Gastroesophageal sphincter (tissue), 3 donors: Measurements from ENCODE around the gene ACSS1.
A peak's percentile ranks its signal among the peaks of the same experiment; 100 is the strongest.

Source experiments
- EP300 ChIP-seq: sonication (generic); formaldehyde crosslinking; IDR thresholded peaks from one replicate; pipeline ENCODE4 v1.6.1; 2017; ENCODE audit warnings: antibody characterized with exemption, mild to moderate bottlenecking
- TF ChIP-seq, protein P1 (sequence below), 4 experiments: fragments of 200-600 bp in 2 of 4; fragments of 450-650 bp in 2 of 4; sonication (generic) in 1 of 4; IDR thresholded peaks; one replicate each; pipeline ENCODE4 v1.5.1; 2017 to 2019; ENCODE audit warnings: antibody characterized with exemption in 4 of 4, mild to moderate bottlenecking in 2 of 4, moderate library complexity in 2 of 4

DNA sequence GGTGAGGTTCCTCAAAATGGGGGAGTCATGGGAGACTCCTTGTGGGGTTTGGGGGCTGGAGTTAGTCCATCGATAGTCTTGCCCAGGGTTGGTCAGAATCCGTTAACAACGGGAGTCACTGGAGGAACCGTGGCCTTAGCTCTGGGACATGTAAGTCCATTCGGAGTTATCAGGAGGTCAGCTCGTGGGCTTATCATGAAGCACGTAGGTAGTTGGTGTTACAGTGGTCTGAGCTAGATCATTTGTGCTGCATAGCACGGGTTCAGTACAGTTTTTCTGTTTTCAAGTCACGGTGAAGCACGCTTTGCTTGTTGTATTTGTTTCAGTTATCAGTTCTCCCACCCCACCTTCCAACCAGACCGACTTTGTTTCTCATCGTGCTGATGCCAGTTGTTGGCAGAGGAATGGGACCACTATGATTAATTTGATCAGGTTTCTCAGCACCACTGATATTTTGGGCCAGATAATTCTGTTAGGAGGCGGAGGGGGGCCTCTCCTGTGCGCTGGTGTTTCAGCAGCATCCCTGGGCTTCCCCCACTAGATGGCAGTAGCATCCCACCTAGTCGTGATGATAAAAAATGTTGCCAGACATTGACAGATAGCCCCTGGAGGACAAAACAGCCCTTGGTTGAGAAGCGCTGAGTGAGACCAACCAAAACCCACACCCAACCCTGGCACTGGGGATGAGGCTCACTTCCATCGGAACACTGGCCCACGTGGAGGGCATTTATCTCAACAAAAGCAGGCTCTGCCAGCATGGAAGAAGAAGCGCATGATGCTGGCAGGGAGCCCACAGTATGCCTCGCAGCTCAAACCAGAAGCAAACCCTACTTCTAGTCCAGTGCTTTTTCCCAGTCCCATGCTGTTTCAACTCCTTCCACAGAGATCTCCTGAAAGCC, 63.2 kb downstream of the ACSS1 start:
- no peak for TF ChIP-seq EP300
- TF ChIP-seq, protein P1, sequence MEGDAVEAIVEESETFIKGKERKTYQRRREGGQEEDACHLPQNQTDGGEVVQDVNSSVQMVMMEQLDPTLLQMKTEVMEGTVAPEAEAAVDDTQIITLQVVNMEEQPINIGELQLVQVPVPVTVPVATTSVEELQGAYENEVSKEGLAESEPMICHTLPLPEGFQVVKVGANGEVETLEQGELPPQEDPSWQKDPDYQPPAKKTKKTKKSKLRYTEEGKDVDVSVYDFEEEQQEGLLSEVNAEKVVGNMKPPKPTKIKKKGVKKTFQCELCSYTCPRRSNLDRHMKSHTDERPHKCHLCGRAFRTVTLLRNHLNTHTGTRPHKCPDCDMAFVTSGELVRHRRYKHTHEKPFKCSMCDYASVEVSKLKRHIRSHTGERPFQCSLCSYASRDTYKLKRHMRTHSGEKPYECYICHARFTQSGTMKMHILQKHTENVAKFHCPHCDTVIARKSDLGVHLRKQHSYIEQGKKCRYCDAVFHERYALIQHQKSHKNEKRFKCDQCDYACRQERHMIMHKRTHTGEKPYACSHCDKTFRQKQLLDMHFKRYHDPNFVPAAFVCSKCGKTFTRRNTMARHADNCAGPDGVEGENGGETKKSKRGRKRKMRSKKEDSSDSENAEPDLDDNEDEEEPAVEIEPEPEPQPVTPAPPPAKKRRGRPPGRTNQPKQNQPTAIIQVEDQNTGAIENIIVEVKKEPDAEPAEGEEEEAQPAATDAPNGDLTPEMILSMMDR (IDR thresholded peaks at IDR 0.05), result peak; percentile 93 to 97 (median 96)
